Brain microvascular endothelial cell (primary cell): Measurements from ENCODE around the gene NIP7.

Experiments used
- DNase-seq: peaks from one replicate; pipeline ENCODE4 v3.0.0-alpha.2; 2020
- H3K27ac ChIP-seq: fragments of 250-450 bp; sonication (Bioruptor Pico); 2 replicates; pipeline ENCODE4 v1.5.1; 2020; ENCODE audit warnings: mild to moderate bottlenecking, moderate library complexity
- H3K27me3 ChIP-seq: fragments of 250-450 bp; sonication (Bioruptor Pico); replicated peaks from 2 replicates; pipeline ENCODE4 v1.5.1; 2020; ENCODE audit warnings: mild to moderate bottlenecking
- H3K36me3 ChIP-seq: fragments of 250-450 bp; sonication (Bioruptor Pico); replicated peaks from 2 replicates; pipeline ENCODE4 v1.5.1; 2020; ENCODE audit warnings: mild to moderate bottlenecking
- H3K4me3 ChIP-seq: 2 replicates; pipeline ENCODE4 v1.5.1; 2011; ENCODE audit warnings: low read depth, mild to moderate bottlenecking, control low read depth, low read length, moderate library complexity
- in situ Hi-C: cut with HindIII; loops from 2 replicates; pipeline ENCODE4 v1.10.0; 2017; ENCODE audit warnings: low sequenced_read_pairs, low pct_ligation_motif_present
- TF ChIP-seq, protein P1 (sequence below): IDR thresholded peaks from 2 replicates; pipeline ENCODE4 v1.5.1; 2011; ENCODE audit warnings: low read depth, mild to moderate bottlenecking, moderate library complexity, low read length, control low read depth, inconsistent platforms; ENCODE audit errors: missing control alignments

Gene NIP7

DNA sequence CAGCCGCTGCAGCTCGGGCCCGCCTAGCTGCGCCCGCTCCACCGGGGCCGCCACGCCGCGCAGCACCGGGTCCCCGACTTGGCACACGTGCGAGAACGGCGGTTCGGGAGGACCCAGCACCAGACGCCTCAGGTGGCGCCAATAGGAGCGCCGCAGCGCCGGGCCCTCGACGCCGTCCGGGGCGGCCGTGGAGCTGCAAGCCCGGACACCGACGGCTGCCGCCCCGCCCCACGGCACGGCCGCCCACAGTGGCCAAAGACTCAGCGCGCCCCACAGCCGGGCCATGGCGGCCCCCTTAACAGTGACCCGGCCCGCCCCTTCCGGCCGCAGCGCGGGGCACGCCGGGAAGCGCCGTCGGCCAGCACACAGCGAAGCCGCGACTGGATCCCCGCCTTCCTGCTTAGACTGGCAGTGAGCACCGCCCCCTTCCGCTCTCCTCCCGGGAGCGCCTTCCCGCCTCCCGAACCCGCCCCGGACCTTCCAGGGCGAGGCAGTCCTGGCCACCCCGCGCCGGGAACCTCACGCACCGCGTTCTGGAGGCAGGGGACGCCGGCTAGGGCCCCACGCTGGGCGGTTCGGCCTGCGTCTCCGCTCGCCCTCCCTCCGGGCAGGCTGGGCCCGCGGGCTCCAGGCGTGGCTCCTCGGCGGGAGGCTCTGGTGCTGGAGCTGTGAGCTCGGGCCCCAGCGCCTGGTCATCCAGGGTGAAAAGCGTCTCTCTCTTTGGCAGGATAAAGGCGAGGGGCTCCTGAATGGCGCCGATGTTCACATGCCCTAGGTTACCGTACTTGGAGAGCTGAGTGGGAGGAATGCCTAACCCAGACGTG, 9.1 kb upstream of the NIP7 start, which contains the start of gene PDF:
Gene PDF (minus strand): TSS at position 303 of the 824 bp plus-strand sequence. CDS start 18 bp downstream, at position 285.
- TF ChIP-seq, protein P1, sequence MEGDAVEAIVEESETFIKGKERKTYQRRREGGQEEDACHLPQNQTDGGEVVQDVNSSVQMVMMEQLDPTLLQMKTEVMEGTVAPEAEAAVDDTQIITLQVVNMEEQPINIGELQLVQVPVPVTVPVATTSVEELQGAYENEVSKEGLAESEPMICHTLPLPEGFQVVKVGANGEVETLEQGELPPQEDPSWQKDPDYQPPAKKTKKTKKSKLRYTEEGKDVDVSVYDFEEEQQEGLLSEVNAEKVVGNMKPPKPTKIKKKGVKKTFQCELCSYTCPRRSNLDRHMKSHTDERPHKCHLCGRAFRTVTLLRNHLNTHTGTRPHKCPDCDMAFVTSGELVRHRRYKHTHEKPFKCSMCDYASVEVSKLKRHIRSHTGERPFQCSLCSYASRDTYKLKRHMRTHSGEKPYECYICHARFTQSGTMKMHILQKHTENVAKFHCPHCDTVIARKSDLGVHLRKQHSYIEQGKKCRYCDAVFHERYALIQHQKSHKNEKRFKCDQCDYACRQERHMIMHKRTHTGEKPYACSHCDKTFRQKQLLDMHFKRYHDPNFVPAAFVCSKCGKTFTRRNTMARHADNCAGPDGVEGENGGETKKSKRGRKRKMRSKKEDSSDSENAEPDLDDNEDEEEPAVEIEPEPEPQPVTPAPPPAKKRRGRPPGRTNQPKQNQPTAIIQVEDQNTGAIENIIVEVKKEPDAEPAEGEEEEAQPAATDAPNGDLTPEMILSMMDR = no peak
- in situ Hi-C loops = no loop called here
- H3K36me3 ChIP-seq = peaks cover 55% of the 10 kb centered on the region

DNA sequence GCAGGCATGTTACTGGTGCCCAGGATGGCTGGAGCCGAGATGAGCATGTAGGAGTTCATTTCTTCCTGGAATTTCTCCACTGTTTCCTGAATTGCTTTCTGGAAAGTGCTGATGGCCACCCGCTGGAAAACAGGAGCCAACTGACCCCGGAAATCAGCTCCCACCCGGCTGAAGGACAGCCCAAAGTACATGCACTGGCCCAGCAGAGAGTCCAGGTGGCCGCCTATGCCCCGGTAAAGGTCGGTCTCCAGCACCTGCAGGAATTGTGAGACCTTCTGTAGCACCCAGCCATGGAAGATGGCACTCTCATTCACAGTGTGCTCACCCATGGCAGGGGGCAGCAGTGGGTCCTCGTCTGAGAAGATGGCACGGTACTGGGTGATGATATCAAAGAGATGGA, 4.9 kb upstream of the NIP7 start:
- in situ Hi-C loops = no loop called here
- no peak for DNase-seq
- H3K27me3 ChIP-seq = no peaks in the 10 kb centered on the region
- TF ChIP-seq, protein P1 = no peak
- no peak overlapping the region for H3K27ac ChIP-seq
- no peak overlapping the region for H3K4me3 ChIP-seq
- H3K36me3 ChIP-seq = peaks cover 35% of the 10 kb centered on the region

More for the DNA sequence above, 9.1 kb upstream of the NIP7 start, which contains the start of gene PDF:
- Histone ChIP-seq H3K27me3 (no peaks in the 10 kb centered on the region), H3K4me3 (peak within 1 kb of the TSS; percentile 74), H3K27ac (peak within 1 kb of the TSS; percentile 64)
- DNase-seq = peak; percentile 82

DNA sequence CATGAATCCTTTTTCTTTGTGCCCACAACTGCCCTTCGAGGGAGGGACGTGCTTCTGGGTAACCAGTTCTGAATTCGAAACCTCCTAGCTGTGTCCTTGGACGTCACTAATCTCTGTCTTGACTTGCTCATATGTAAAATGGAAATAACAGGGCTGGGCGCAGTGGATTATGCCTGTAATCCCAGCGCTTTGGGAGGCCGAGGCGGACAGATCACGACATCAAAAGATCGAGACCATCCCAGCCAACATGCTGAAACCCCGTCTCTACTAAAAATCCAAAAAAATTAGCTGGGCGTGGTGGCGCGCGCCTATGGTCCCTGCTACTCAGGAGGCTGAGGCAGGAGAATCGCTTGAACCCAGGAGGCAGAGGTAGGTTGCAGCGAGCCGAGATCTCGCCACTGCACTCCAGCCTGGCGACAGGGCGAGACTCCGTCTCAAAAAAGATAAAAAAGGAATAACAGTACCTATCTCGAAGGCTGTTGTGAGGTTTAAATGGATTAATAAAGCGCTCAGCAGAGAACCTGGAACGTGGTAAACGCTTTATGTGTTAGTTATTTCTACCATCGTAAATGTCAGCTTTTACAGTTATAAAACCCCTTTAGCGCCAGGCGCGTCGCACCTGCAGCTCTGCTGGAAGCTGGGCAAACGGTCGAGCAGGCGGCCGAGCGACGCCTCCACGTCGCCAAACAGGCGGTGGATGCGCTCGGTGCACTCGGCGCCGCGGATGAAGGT, 849 bp upstream of the NIP7 start:
- H3K27me3 ChIP-seq = no peaks in the 10 kb centered on the region
- peaks cover 38% of the 10 kb centered on the region for H3K36me3 ChIP-seq
- TF ChIP-seq, protein P1 = no peak
- peak overlapping the region; percentile 87 for H3K27ac ChIP-seq
- no peak for DNase-seq
- in situ Hi-C loops = no loop called here
- H3K4me3 ChIP-seq = peak overlapping the region; percentile 78

DNA sequence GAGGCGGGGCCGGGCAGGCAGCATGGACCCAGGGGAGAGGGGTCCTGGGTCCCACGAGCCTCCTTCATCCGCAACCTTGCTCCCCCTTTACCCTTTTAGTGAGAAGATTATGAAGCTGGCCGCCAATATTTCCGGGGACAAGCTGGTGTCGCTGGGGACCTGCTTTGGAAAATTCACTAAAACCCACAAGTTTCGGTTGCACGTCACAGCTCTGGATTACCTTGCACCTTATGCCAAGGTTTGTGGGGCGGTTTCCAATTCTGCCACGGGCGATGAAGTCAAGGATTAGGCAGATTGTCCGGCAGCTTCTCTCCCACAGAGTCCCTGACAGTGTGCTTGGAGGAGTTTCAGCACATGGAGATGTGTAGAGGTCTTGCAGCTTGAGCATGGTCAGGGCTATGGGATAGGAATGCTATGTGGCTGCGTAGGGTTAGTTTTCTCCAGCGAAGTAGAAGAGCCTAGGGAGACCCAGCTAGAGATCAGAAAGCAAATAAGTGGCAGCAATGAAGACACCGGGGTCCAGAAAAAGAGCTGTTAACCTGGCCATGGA, 598 bp downstream of the NIP7 start:
- in situ Hi-C loops = no loop called here
- Histone ChIP-seq H3K27ac (peak overlapping the region; percentile 43), H3K4me3 (peak overlapping the region; percentile 78), H3K27me3 (no peaks in the 10 kb centered on the region), H3K36me3 (peaks cover 26% of the 10 kb centered on the region)
- TF ChIP-seq, protein P1 = no peak
- DNase-seq = no peak

DNA sequence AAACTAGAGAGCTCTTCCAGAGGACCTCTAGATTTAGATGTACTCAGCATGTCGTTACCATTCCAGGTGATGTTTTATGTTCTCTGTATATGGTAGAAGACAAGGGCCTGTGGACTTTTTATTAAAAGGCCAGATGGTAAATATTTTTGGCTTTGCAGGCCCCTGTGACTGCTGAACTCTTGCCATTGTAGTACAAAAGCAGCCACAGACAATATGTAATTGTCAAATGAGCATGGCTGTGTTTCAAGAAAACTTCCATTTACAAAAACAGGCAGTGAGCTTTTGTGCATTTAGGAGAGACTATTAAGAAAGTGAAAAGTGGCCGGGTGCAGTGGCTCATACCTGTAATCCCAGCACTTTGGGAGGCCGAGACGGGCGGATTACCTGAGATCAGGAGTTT, 4.6 kb downstream of the NIP7 start:
- no peaks in the 10 kb centered on the region for H3K27me3 ChIP-seq
- H3K36me3 ChIP-seq = peaks cover 17% of the 10 kb centered on the region
- DNase-seq = no peak
- in situ Hi-C loops = no loop called here
- TF ChIP-seq, protein P1 = no peak
- no peak overlapping the region for H3K4me3 ChIP-seq
- no peak overlapping the region for H3K27ac ChIP-seq
